Activated CD8-positive, alpha-beta T cell treated with anti-CD3 and anti-CD28 coated beads for 36 hours (primary cell): Measurements from ENCODE around the gene DDRGK1. TPM values are rescaled to one million over a fixed set of nuclear protein-coding genes. Genes with fewer than 3 reads are reported as not detected.

Experiments
- ATAC-seq: fragments of 200-7000 bp; cut with Tn5 transposase; one replicate; pipeline ENCODE4 v1.10.0; 2021; ENCODE audit warnings: mild to moderate bottlenecking, moderate library complexity
- CTCF ChIA-PET: fragments of 350-600 bp; sonication (Branson Sonifier 250); formaldehyde crosslinking; loops from one replicate; lab custom pipeline; 2021; ENCODE audit warnings: antibody characterized with exemption; lab: Charles Lee
- POLR2A ChIA-PET: fragments of 350-600 bp; sonication (Branson Sonifier 250); formaldehyde crosslinking; loops from one replicate; lab custom pipeline; 2021; ENCODE audit warnings: antibody characterized with exemption; lab: Charles Lee
- DNase-seq: peaks from one replicate; pipeline ENCODE4 v3.0.0-alpha.2; 2020
- H3K27ac Mint-ChIP-seq: one replicate; pipeline ENCODE4 v1.8.0; 2021; ENCODE audit warnings: mild to moderate bottlenecking, mixed read lengths
- H3K27me3 Mint-ChIP-seq: one replicate; pipeline ENCODE4 v1.8.0; 2021; ENCODE audit warnings: mixed read lengths
- H3K36me3 Mint-ChIP-seq: one replicate; pipeline ENCODE4 v1.8.0; 2021; ENCODE audit warnings: low read depth, mixed read lengths
- H3K4me1 Mint-ChIP-seq: one replicate; pipeline ENCODE4 v1.8.0; 2021; ENCODE audit warnings: low read depth, mixed read lengths
- H3K4me3 Mint-ChIP-seq: one replicate; pipeline ENCODE4 v1.8.0; 2021; ENCODE audit warnings: mild to moderate bottlenecking, moderate library complexity, mixed read lengths
- H3K9me3 Mint-ChIP-seq: one replicate; pipeline ENCODE4 v1.8.0; 2021; ENCODE audit warnings: mixed read lengths
- CTCF ChIP-seq: fragments of 200-600 bp; IDR thresholded peaks from one replicate; pipeline ENCODE4 v1.8.0; 2022; ENCODE audit warnings: antibody characterized with exemption, mild to moderate bottlenecking
- intact Hi-C: fragments of 100-400 bp; cut with micrococcal nuclease; formaldehyde crosslinking; loops from one replicate; pipeline ENCODE4 v1.10.0; 2022
- total RNA-seq, 2 experiments: library from RNA; stranded (reverse); gene quantifications; one replicate each; pipeline ENCODE4 v1.2.3, GENCODE V29; 2021

Gene DDRGK1
- total RNA-seq, 2 experiments from 2014 or later: 50.1 to 54.1 TPM

- no peak for TF ChIP-seq CTCF
- no peak overlapping the region for H3K27ac Mint-ChIP-seq
- POLR2A ChIA-PET: interaction anchor here (1.1 to 1.3 kb wide), 2 partner anchors 14 to 37 kb away, joined by 3 read pairs; no protein-coding TSS in a partner anchor
- DNase-seq (no peak), ATAC-seq (no peak)
- peaks cover 14% of the 10 kb centered on the region for H3K27me3 Mint-ChIP-seq
- H3K4me1 Mint-ChIP-seq: peaks cover 8% of the 10 kb centered on the region
- CTCF ChIA-PET: no interaction called here
- intact Hi-C loops: no loop called here
- H3K36me3 Mint-ChIP-seq: no peaks in the 10 kb centered on the region
- no peak overlapping the region for H3K4me3 Mint-ChIP-seq
- no peaks in the 10 kb centered on the region for H3K9me3 Mint-ChIP-seq
Observed at GRCh38 chr20:3166913-3167342, 37.6 kb downstream of the DDRGK1 start.

DNA sequence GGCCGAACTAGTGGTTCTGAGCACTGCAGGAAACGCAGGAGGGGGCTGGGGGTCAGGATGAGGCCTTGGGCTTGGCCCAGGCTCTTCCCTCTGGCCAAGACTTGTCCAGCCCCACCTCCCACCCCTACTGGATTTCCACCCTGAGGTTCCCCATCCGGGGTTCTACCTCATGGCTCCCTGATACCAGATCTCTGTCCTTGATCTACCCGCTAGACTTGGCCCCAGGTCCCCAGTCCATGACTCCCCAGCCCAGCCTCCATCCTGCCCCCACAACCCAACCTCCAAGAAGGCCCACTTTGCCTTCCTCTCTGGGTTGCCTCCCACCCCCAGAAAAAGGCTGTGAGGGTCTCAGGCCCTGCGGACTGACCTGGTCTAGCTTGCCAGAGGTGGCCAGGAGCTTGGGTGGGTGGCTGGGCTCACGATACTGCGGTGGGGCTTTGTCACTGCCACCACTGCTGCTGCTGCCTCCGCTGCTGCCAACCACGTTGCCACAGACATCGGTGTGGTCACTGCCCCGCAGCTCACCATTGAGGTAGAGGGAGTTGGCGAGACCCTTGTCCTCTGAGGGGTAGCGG is 38.1 kb downstream of the DDRGK1 start:
- intact Hi-C loops: no loop called here
- no peaks in the 10 kb centered on the region for H3K9me3 Mint-ChIP-seq
- no peak overlapping the region for H3K27ac Mint-ChIP-seq
- ATAC-seq (no peak), DNase-seq (no peak)
- TF ChIP-seq CTCF: no peak
- POLR2A ChIA-PET: interaction anchor here (0.6 kb wide), 1 partner anchor 397 kb away, joined by 3 read pairs; no protein-coding TSS in a partner anchor
- CTCF ChIA-PET: no interaction called here
- peaks cover 8% of the 10 kb centered on the region for H3K4me1 Mint-ChIP-seq
- H3K4me3 Mint-ChIP-seq: no peak overlapping the region
- no peaks in the 10 kb centered on the region for H3K36me3 Mint-ChIP-seq
- peaks cover 14% of the 10 kb centered on the region for H3K27me3 Mint-ChIP-seq

DNA sequence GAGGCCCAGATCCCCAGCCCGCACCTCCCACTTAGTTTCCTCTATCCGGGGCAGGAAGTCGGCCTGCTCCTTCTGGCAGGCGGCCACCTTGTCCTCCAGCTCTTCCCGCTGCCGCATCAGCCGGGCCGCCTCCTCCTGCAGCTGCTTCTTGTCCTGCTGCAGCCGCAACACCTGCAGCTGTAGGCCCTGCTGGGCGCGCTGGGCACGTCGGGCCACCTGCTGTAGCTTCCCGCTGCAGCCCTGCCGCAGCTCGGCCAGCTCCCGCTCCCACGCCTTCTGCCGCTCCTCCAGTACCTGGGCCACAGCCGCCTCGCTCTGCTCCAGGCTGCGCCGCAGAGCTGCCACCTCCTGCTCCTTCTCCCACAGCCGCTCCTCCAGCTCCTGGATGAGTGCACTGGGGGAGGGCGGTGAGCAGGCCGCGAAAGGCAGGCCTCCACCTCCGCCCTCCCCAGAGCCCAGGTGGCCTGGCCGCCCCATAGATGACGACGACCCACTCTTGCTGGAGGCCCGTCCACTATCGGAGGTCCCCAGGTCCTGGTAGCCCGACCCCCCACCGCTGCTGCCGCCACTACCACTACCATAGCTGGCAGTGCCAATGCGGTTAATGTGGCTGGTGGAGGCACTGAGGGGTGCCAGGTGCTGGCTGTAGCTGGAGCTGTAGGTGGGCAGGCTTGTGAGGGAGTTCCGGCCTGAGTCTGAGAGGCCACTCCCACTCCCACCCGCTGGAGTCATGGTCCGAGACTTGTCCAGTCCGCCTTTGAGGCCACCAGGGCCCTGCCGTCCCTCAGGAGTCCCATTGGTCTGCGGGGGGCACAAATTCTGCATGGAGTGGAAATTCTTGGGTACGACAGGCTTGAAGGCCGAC is 38.8 kb downstream of the DDRGK1 start:
- intact Hi-C loops: no loop called here

DNA sequence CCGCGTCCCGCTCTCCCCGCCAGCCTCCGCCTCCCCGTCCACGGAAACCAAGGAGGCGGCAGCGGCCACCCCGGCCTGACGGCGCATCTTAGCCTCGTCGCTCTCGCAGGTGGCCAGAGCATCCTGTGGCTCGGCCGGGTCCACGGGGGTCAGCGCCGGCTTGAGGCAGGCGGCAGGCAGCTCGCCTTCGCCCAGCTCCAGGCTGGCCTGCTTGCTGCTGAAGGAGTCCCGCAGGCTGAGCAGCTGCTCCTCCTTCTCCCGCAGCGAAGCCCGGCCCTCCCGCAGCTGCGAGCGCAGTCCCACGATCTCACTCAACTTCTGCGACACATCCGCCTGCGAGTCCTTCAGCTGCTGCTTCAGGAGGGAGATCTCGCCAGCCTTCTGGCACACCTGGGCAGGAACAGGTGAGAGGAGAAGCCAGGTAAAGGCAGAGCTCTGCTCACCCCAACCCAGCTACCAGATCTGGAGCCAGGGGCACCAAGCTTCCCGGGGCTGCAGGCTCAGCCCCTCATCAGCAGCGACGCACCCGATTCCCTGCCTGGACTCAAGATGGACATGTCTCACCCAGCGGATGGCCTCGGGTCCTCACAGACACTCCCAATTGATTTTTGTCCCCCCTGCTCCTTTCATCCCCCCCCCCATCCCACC is 39.6 kb downstream of the DDRGK1 start:
- no peaks in the 10 kb centered on the region for H3K9me3 Mint-ChIP-seq
- ATAC-seq: no peak
- POLR2A ChIA-PET: no interaction called here

More for the DNA sequence above, 38.8 kb downstream of the DDRGK1 start:
- POLR2A ChIA-PET: interaction anchor here (0.6 kb wide), 1 partner anchor 397 kb away, joined by 3 read pairs; no protein-coding TSS in a partner anchor
- DNase-seq (no peak), ATAC-seq (no peak)
- Mint-ChIP-seq H3K4me1 (peaks cover 8% of the 10 kb centered on the region), H3K9me3 (no peaks in the 10 kb centered on the region), H3K27me3 (peaks cover 14% of the 10 kb centered on the region), H3K27ac (no peak overlapping the region), H3K36me3 (no peaks in the 10 kb centered on the region), H3K4me3 (no peak overlapping the region)
- no peak for TF ChIP-seq CTCF
- CTCF ChIA-PET: interaction anchor here (0.7 to 1.1 kb wide), 2 partner anchors 112 to 195 kb away, joined by 3 read pairs; no protein-coding TSS in a partner anchor

More for the DNA sequence above, 39.6 kb downstream of the DDRGK1 start:
- no peak for TF ChIP-seq CTCF
- Mint-ChIP-seq H3K27ac (no peak overlapping the region), H3K4me1 (peaks cover 8% of the 10 kb centered on the region), H3K27me3 (peaks cover 14% of the 10 kb centered on the region), H3K4me3 (no peak overlapping the region), H3K36me3 (no peaks in the 10 kb centered on the region)
- CTCF ChIA-PET: interaction anchor here (0.6 to 1.1 kb wide), 3 partner anchors 54 to 196 kb away, joined by 3 read pairs; no protein-coding TSS in a partner anchor
- intact Hi-C loops: no loop called here
- no peak for DNase-seq
